ENCODE data around the gene ALOX15.

DNA sequence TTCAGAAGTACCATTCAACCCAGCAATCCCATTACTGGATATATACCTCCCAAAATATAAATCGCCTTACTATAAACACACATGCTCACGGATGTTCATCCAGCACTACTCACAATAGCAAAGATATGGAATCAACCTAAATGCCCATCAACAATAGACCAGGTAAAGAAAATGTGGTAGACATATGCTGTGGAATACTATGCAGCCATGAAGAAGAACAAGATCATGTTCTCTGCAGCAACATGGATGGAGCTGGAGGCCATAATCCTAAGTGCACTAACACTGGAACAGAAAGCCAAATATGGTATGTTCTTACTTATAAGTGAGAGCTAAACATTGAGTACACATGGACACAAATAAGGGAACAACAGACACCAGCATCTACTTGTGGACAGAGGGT, 7.8 kb downstream of the ALOX15 start:
- TF ChIP-seq, protein P1, sequence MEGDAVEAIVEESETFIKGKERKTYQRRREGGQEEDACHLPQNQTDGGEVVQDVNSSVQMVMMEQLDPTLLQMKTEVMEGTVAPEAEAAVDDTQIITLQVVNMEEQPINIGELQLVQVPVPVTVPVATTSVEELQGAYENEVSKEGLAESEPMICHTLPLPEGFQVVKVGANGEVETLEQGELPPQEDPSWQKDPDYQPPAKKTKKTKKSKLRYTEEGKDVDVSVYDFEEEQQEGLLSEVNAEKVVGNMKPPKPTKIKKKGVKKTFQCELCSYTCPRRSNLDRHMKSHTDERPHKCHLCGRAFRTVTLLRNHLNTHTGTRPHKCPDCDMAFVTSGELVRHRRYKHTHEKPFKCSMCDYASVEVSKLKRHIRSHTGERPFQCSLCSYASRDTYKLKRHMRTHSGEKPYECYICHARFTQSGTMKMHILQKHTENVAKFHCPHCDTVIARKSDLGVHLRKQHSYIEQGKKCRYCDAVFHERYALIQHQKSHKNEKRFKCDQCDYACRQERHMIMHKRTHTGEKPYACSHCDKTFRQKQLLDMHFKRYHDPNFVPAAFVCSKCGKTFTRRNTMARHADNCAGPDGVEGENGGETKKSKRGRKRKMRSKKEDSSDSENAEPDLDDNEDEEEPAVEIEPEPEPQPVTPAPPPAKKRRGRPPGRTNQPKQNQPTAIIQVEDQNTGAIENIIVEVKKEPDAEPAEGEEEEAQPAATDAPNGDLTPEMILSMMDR (IDR thresholded peaks at IDR 0.05) = no peak
- TF ChIP-seq POLR2A (IDR thresholded peaks at IDR 0.05; ENCODE audit: low read depth) = no peak
- TF ChIP-seq EP300 (IDR thresholded peaks at IDR 0.05) = no peak

Data from esophagus muscularis mucosa (tissue), 4 donors.